Lung (tissue), 12 donors: ENCODE measurements around the gene IGF2BP1. TPM values are rescaled to one million over a fixed set of nuclear protein-coding genes. Genes with fewer than 3 reads are reported as not detected.

ENCODE experiments used
- ATAC-seq: fragments of 200-7000 bp; cut with Tn5 transposase; one replicate; pipeline ENCODE4 v1.9.1; 2020; ENCODE audit warnings: moderate number of reproducible peaks; ENCODE audit not compliant: insufficient read depth, low FRiP score
- DNase-seq, 3 donors: peaks; one replicate each; pipeline ENCODE4 v3.0.0-alpha.2; 2013 to 2017
- H3K27ac ChIP-seq, 2 donors: one replicate each; pipeline ENCODE4 v1.5.1; 2013; ENCODE audit warnings: mild to moderate bottlenecking in 2 of 2, moderate library complexity in 2 of 2, control low read depth in 1 of 2, inconsistent platforms in 1 of 2, low read depth in 1 of 2, low read length in 1 of 2
- H3K27me3 ChIP-seq, 3 donors: one replicate each; pipeline ENCODE4 v1.5.1; 2013; ENCODE audit warnings: low read length in 2 of 3; ENCODE audit not compliant: control insufficient read depth in 3 of 3, insufficient read depth in 3 of 3
- H3K36me3 ChIP-seq, 4 donors: one replicate each; pipeline ENCODE4 v1.5.1; 2013; ENCODE audit warnings: low read length in 4 of 4, mild to moderate bottlenecking in 1 of 4, moderate library complexity in 1 of 4; ENCODE audit not compliant: control insufficient read depth in 4 of 4, insufficient read depth in 4 of 4
- H3K4me1 ChIP-seq, 5 donors: one replicate each; pipeline ENCODE4 v1.5.1; 2013; ENCODE audit warnings: low read length in 5 of 5, mild to moderate bottlenecking in 2 of 5, moderate library complexity in 1 of 5; ENCODE audit not compliant: control insufficient read depth in 5 of 5, insufficient read depth in 5 of 5
- H3K4me3 ChIP-seq: one replicate; pipeline ENCODE4 v1.5.1; 2013; ENCODE audit warnings: mild to moderate bottlenecking, control low read depth, moderate library complexity
- H3K9ac ChIP-seq, 2 donors: one replicate each; pipeline ENCODE4 v1.5.1; 2013; ENCODE audit warnings: low read length in 2 of 2, control low read depth in 1 of 2; ENCODE audit not compliant: insufficient read depth in 1 of 2
- H3K9me3 ChIP-seq, 4 donors: one replicate each; pipeline ENCODE4 v1.5.1; 2013; ENCODE audit warnings: low read length in 3 of 4, mild to moderate bottlenecking in 1 of 4, moderate library complexity in 1 of 4; ENCODE audit not compliant: control insufficient read depth in 4 of 4, insufficient read depth in 3 of 4
- WGBS, 2 donors: extraction: QIAGEN DNeasy Blood & Tissue Kit; methylation state at CpG; one replicate each; pipeline ENCODE4 v1.1.7; 2013; 5-methylcytosine and 5-hydroxymethylcytosine counted together
- polyA plus RNA-seq, 2 donors: library from polyadenylated mRNA; stranded (reverse); fragments of 200-250 nt; gene quantifications; one replicate each; pipeline ENCODE4 v1.2.1, GENCODE V29; 2013
- total RNA-seq, 2 donors: library from RNA; depleted of rRNA in 1 of 2; stranded (reverse); fragments of >200 nt in 1 of 2; gene quantifications; one replicate each; pipeline ENCODE4 v1.2.1, GENCODE V29; 2014 to 2021
- TF ChIP-seq, protein P1 (sequence below): IDR thresholded peaks from 2 replicates; pipeline ENCODE4 v1.5.1; 2012; ENCODE audit warnings: mild to moderate bottlenecking; ENCODE audit errors: control extremely low read depth, extremely low read depth
- donor health status: control.
- donor health status: control.
- donor health status: Bipolar disorder and iron deficiency.
- donor health status: healthy.
- donor health status: DM: yes; HTN: yes; CAD: no.

Gene IGF2BP1
- total and polyA plus RNA-seq, 4 donors = 0.06 to 14.9 (median 0.31) TPM

DNA sequence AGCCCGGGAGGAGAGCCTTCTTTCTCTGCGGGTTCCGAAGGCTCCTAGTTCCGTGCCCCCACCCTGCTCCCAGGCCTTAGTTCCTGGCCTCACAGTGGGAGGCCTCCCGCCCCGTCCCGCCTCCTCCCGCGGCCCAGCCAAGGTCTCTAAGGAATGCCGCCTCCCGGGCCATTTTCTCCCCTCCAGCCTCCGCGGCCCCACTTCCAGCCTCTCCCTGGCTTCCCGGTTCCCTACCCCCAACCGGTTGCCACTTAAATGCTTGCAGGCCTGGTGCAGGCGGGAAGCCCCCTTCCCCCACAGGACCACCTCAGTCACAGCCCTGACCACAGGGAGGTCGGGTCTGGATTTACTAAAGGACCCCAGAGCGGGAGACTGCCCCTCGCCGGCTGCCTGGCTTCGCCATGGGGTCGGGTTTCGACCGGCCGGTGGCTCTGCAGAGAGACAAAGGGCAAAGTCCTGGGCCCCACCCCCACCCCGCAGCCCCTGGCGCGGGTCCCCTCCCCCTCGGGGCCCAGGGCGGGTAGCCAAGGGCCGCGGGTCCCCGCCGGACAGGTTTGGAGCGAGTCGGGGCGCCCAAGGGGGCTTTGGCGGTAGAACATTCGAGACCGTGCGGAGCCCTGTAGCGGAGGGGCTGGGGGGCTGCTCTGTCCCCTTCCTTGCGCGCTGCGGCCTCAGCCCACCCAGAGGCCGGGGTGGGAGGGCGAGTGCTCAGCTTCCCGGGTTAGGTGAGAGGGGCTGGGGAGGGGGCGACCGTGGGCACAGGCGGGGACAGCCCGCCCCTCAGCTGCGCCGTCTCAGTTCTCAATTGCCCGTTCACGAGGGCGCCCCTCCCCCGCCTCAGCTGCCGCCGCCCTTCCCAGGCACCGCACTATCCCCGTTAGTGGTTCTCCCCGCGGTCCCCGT lies 16.4 kb downstream of the IGF2BP1 start:
- WGBS, 2 donors = 43 to 60% methylated on average over 52 to 64 of the region's 65 CpGs
- H3K4me3 ChIP-seq = no peak overlapping the region
- ATAC-seq (no peak), DNase-seq (peak; percentile 61 to 76 (median 72))
- TF ChIP-seq, protein P1, sequence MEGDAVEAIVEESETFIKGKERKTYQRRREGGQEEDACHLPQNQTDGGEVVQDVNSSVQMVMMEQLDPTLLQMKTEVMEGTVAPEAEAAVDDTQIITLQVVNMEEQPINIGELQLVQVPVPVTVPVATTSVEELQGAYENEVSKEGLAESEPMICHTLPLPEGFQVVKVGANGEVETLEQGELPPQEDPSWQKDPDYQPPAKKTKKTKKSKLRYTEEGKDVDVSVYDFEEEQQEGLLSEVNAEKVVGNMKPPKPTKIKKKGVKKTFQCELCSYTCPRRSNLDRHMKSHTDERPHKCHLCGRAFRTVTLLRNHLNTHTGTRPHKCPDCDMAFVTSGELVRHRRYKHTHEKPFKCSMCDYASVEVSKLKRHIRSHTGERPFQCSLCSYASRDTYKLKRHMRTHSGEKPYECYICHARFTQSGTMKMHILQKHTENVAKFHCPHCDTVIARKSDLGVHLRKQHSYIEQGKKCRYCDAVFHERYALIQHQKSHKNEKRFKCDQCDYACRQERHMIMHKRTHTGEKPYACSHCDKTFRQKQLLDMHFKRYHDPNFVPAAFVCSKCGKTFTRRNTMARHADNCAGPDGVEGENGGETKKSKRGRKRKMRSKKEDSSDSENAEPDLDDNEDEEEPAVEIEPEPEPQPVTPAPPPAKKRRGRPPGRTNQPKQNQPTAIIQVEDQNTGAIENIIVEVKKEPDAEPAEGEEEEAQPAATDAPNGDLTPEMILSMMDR = no peak
- H3K9me3 ChIP-seq = no peaks in the 10 kb centered on the region
- peaks cover 0 to 44% (median 18%) of the 10 kb centered on the region in 5 donors for H3K4me1 ChIP-seq
- H3K27me3 ChIP-seq = peaks cover 0 to 4% (median 0%) of the 10 kb centered on the region in 3 donors
- no peaks in the 10 kb centered on the region for H3K36me3 ChIP-seq
- H3K27ac ChIP-seq = no peak overlapping the region
- H3K9ac ChIP-seq = no peak overlapping the region

DNA sequence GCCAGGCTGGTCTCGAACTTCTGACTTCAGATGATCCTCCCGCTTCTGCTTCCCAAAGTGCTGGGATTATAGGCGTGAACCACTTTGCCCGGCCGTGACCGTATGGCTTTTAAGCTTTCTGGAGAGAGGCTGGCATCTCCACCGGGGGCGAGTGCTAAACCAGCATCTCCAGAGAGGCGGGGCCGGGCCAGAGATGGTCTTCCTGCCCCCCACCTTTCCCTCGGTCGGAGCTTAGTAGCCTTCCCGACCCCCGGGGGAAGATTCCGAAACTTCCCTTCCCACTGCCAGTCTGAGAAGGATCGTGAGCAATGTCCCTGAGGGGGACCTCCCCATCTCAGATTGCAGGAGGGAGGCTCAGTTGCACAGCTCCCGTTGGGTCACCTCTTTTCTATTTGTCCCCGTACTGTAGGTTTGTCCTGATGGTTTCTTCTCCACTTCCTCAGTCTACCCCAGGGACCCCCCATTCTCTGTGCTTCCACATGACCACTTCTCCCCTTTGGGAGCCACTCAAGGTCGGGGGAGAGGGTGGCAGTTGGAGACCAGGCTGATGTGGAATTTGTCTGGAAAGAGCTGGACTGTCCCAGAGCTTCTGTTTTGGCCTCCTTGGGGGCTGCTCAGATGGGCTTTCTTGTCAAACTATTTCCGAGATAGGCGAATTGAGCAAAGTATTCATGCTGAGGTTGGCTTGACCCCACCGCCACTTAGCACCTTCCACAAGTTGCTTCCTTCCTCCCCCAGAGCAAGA lies 18.2 kb downstream of the IGF2BP1 start:
- peaks cover 0 to 44% (median 18%) of the 10 kb centered on the region in 5 donors for H3K4me1 ChIP-seq
- H3K27ac ChIP-seq = no peak overlapping the region
- no peaks in the 10 kb centered on the region for H3K36me3 ChIP-seq
- no peak for DNase-seq
- no peaks in the 10 kb centered on the region for H3K27me3 ChIP-seq
- no peaks in the 10 kb centered on the region for H3K9me3 ChIP-seq
- no peak for ATAC-seq
- 77 to 88% methylated on average over 22 of the region's 22 CpGs for WGBS, 2 donors
- H3K4me3 ChIP-seq = no peak overlapping the region
- no peak overlapping the region for H3K9ac ChIP-seq
- TF ChIP-seq, protein P1 = no peak

DNA sequence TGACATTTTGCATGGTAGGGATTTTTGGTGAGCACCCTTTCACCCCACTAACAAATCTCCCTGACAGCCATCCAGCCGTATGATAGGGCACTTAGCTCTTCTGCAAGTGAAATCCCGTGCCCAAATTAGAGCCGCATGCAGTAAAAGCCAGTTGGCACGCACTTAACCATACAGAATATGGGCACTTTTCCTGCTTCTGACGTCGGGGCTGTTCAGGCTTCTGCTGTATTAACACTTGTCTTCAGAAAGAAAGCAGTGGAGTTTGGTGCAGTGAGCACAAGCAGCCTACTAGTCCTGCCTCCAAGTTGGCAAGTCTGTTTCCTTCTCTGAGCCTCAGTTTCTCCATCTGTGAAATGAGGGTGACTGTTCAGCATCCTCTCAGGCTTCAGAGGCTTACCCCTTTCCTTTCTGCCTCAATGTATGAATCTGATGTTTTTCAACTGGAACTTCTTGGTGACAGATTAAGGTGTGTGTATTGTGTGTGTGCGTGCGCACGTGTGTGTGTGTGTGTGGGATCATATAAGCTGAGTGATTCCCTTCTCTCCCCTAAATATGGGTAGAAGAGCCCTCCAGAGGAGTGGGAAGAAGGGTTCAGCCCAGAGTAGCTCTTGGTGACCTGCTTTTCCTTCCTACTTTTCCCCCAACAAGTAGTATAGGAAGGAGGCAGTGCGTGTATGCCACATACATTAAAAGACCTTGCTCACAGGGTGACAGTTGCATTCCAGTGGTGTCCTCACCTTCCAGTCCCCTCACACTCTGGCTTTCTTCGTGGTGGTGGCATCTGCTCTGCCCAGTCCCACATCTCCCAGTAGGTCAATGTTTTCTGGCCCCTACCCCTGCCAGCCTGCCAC lies 19.0 kb downstream of the IGF2BP1 start:
- Histone ChIP-seq H3K4me1 (peaks cover 0 to 50% (median 18%) of the 10 kb centered on the region in 5 donors), H3K36me3 (no peaks in the 10 kb centered on the region), H3K27me3 (no peaks in the 10 kb centered on the region), H3K9ac (no peak overlapping the region), H3K9me3 (no peaks in the 10 kb centered on the region), H3K27ac (no peak overlapping the region), H3K4me3 (no peak overlapping the region)
- ATAC-seq (no peak), DNase-seq (peak in 1 of 3 donors; percentile 42)
- WGBS, 2 donors = 42 to 70% methylated on average over 11 of the region's 11 CpGs
- TF ChIP-seq, protein P1 = no peak
